Activated effector memory CD4-positive, alpha-beta T cell treated with Interleukin-2 at 50 U/mL for 16 hours (primary cell): ENCODE measurements around the gene TPO.

Source experiments
- DNase-seq: peaks from one replicate; pipeline ENCODE4 v3.0.0-alpha.2; 2020

Gene TPO

GRCh38 chr2:1538663-1539062, 125.4 kb downstream of the TPO start:
- no peak for DNase-seq

GRCh38 chr2:1539441-1539840, 126.2 kb downstream of the TPO start:
- no peak for DNase-seq

- no peak for DNase-seq
Measured at GRCh38 chr2:1539973-1540372, 126.7 kb downstream of the TPO start.

GRCh38 chr2:1540481-1540880, 127.2 kb downstream of the TPO start:
- no peak for DNase-seq

- DNase-seq: no peak
Measured at GRCh38 chr2:1541040-1541439, 127.8 kb downstream of the TPO start.

GRCh38 chr2:1541819-1542475, 128.7 kb downstream of the TPO start:
- no peak for DNase-seq

GRCh38 chr2:1542971-1543370, 129.7 kb downstream of the TPO start:
- DNase-seq: no peak

GRCh38 chr2:1543776-1544477, 130.7 kb downstream of the TPO start:
- DNase-seq: no peak

- DNase-seq: no peak
Measured at GRCh38 chr2:1544478-1545069, 131.3 kb downstream of the TPO start.

- no peak for DNase-seq
Measured at GRCh38 chr2:1546023-1546591, 132.8 kb downstream of the TPO start.

GRCh38 chr2:1546901-1547300, 133.6 kb downstream of the TPO start:
- DNase-seq: no peak

GRCh38 chr2:1548910-1549673, 135.8 kb downstream of the TPO start:
- no peak for DNase-seq

- DNase-seq: no peak
Measured at GRCh38 chr2:1550076-1550475, 136.8 kb downstream of the TPO start.

GRCh38 chr2:1550658-1551316, 137.5 kb downstream of the TPO start:
- peak; percentile 28 for DNase-seq

- DNase-seq: no peak
Measured at GRCh38 chr2:1551905-1552304, 138.6 kb downstream of the TPO start.

GRCh38 chr2:1552611-1553010, 139.3 kb downstream of the TPO start:
- DNase-seq: no peak

GRCh38 chr2:1553671-1554295, 140.5 kb downstream of the TPO start:
- no peak for DNase-seq

- DNase-seq: no peak
Measured at GRCh38 chr2:1556286-1556685, 143.0 kb downstream of the TPO start.

GRCh38 chr2:1556776-1557466, 143.7 kb downstream of the TPO start:
- DNase-seq: no peak

GRCh38 chr2:1557467-1557820, 144.2 kb downstream of the TPO start:
- no peak for DNase-seq

- no peak for DNase-seq
Measured at GRCh38 chr2:1559589-1560175, 146.4 kb downstream of the TPO start.
